NB4 (cell line): ENCODE data around the gene ARMH4.

Source experiments
- CTCF ChIP-seq: IDR thresholded peaks from one replicate; pipeline ENCODE4 v1.5.1; 2012; ENCODE audit warnings: low read depth, low read length
- POLR2A ChIP-seq: IDR thresholded peaks from 2 replicates; pipeline ENCODE4 v1.6.1; 2011; ENCODE audit warnings: mild to moderate bottlenecking; ENCODE audit not compliant: insufficient read length; ENCODE audit errors: extremely low read depth
- TF ChIP-seq, protein P1 (sequence below): IDR thresholded peaks from 2 replicates; pipeline ENCODE4 v1.6.1; 2011; ENCODE audit warnings: low read depth, low read length

- TF ChIP-seq CTCF (no peak), POLR2A (no peak)
- TF ChIP-seq, protein P1, sequence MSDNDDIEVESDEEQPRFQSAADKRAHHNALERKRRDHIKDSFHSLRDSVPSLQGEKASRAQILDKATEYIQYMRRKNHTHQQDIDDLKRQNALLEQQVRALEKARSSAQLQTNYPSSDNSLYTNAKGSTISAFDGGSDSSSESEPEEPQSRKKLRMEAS, result no peak
Measured at GRCh38 chr14:57981817-57982560, 170.0 kb downstream of the ARMH4 start.
